HG02571 (cell line): ENCODE measurements around the gene NAV2.

ENCODE experiments used
- ATAC-seq: cut with Tn5 transposase; IDR thresholded peaks from one replicate; pipeline ENCODE4 v1.9.1; 2021; ENCODE audit warnings: mild to moderate bottlenecking, moderate library complexity; ENCODE audit not compliant: unreplicated experiment

The NAV2 gene

DNA sequence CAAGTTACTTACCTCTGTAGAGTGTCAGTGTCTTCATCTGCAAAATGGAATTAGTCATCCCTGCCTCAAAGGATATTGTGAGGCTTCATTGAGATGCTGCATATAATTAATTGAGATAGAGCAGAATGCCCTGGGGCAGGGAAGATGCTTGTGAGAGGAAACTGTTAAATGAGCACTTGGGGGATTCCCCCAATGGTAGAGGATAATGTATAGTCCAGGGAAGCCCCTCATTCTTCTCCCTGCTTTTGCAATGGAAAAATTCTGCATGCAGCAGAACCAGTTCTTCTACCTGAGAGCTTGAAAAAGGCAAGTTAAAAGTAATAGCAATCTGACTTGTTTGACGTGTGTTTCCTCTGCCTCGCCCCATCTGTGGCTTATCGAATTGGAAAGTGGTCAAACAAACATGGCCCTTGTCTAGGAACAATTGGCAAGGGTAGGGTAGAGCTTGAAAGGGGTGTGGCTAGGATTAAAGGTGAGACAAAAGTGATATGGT, 90.9 kb downstream of the NAV2 start:
- ATAC-seq = no peak

GRCh38 chr11:19805376-19805775, 92.7 kb downstream of the NAV2 start:
- no peak for ATAC-seq

GRCh38 chr11:19805827-19806226, 93.2 kb downstream of the NAV2 start:
- no peak for ATAC-seq

GRCh38 chr11:19806251-19806650, 93.6 kb downstream of the NAV2 start:
- no peak for ATAC-seq

DNA sequence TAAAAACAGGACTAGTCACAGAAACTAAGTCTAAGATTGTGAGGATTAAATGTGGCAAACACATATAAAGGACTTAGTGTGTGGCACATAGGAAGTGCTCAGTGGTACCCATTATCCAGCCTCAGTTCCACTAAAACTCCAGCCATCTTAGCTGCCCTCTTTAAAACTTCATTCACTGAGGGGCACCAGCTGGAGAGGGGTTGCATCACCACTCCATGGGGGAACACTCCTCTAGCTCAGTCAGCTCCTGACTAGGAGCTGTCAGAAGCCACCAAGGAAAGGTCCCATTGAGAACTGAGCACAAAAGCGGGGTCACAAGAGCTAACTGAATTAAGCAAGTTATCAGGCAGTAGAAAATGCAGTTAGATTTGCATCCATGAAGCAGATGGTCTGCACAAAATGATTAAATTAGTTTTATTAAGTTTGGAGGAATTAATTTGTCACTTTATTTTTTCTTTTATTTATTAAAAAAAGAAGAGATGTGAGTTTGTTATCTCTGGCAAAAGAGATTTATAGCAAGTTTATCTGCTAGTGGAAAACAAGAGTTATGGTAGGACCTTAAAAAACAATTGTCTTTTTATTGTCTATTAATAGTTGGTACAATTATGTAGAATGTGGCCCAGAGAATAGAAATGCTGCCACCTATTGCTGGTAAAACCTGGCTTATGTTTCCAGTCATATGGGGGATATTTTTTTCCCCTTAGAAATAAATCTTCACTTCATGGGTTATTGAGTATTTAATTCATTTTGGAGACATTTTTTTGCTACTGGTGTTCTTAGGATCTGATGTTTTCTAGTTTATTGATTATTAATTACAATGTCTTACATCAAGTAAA, 95.7 kb downstream of the NAV2 start:
- ATAC-seq = no peak

DNA sequence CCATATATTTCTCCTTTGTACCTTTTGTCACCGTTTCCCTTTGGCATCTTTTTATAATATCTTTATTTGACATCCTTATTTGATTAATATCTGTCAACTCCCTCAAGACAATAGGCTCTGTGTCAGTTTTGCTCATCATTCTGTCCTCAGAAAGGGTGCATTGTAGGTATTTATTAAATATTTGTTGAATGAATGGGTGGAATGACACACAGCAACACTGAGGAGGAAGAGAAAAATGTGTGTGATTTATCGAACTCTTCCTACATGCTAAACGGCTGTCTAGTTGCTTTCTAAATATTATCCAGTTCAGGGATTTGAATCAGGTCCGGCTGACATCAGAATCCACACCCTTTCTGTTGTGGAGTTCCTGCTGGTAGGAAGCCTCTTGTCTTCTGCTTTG, 98.2 kb downstream of the NAV2 start:
- ATAC-seq = no peak

DNA sequence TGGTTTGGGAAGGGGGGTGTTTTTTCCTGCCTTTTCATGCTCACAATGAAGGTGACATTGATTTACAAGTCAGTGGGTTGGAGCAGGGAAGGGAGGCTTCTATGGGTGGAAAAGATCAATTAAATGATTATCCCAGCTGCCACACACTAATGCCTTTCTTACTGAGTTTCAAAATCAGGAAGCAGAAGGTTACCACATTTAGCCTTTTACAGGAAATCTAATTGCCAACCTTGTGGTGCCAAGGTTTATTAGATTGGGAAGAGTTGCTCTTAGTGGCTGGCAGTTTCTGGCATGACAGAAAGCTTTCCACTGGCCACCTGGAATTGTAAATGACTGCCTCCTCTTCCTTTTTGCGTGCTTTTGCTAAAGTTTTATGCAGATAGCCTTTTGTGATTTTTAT, 98.7 kb downstream of the NAV2 start:
- no peak for ATAC-seq

- no peak for ATAC-seq
Measured at GRCh38 chr11:19812096-19812495, 99.5 kb downstream of the NAV2 start.

DNA sequence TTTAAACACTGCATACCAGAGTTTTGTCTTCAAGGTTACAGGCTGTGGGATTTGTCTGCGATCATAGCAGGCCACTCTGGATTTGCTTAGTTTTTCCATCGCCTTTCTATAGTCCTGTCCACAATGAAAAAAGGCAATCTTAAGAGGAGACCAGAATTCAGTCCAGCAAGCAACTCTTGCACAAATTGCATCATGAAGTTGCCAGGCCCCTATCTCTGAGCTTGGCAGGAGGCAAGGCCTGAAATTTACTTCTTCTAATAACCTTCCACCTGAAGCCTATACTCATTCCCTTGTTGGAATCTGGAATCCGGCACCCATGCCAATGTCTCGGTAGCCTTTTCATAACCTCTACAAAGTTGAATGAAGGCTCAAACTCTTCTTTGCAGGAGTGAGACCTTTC, 100.1 kb downstream of the NAV2 start:
- no peak for ATAC-seq

- no peak for ATAC-seq
Measured at GRCh38 chr11:19813158-19813879, 100.7 kb downstream of the NAV2 start.

GRCh38 chr11:19814421-19814820, 101.8 kb downstream of the NAV2 start:
- no peak for ATAC-seq

GRCh38 chr11:19816040-19816439, 103.4 kb downstream of the NAV2 start:
- ATAC-seq = no peak

DNA sequence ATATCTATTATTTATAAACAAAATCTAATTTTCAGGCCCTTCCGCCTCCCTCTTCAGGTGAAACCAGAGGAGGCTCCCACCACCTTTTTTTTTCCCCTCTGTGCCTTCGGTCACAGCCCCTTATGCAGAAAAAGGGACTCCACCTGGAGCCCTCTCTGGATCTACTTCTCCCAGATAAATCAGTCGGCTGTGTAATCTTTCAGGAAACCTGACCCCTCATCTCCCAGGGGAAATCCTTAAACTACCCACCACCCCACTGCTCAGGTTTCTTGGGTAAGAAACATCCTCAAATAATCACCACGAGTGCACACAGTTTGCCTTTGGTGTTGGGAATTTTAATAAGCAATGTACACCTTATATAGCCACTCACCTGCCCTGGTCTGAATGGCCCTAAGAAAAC, 104.2 kb downstream of the NAV2 start:
- ATAC-seq = no peak

DNA sequence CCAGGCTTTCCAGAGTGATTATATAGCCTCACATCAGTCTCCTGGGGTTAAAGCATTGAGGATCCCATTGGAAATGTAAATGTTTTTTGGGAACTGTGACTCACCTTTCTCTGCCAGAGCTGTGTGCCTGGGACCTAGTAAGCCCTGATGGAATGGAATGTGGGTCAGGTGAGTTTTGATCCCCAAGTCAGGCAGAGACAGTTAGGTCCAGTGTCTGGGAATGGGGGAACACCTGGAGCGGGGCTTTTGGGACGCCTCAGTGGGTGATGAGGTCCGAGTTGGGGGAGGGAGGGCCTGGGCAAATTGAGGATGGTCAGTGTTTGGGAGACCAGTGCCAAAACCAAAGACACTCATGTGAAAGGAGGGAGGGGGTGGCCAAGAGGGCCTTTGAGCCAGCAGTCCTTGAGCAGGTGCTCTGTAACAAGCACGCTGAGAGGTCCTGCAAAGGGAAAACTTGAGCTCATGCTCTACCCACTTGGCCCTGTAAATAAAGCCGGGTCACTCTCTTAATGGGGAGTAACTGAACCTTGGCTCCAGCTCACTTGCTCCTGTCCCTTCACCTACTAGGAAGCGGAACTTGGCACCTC, 104.7 kb downstream of the NAV2 start:
- ATAC-seq = no peak

DNA sequence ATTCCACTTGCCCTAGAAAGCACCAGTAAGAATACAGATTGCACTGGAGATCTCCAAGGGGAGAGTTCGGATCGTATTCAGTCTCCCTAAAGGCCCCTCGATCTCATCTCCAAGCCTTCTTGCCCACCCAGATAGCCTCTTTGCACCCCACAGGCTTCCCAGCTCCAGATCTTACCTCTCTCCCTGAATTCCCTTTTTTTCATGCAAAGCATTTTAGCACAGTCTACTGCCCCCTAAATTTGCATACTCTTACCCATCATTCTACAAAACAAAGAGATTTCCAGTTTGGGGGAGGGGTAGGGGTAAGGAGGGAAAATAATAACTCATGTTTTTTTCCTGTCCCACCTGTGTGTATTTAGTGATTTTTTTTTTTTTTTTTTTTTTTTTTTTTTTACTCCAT, 105.2 kb downstream of the NAV2 start:
- ATAC-seq = no peak

DNA sequence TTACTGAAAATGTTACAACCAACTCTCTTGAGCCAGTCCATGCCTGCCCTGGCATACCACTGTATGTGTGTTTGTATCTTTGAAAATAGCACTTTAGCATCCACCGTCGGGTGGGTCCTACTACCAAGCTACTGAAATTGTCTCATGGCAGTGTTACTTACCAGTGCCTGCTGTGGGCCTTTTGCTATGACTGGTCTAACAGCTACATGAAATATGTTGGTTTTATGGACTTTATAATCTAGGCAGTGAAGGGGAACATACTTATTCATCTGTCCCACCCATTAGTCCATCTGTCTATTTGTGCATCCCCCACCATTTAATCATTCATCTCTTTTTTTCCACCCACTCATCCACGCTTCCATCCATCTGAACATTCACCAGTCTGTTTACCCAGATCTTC, 106.0 kb downstream of the NAV2 start:
- ATAC-seq = no peak

GRCh38 chr11:19819148-19819547, 106.5 kb downstream of the NAV2 start:
- ATAC-seq = no peak

DNA sequence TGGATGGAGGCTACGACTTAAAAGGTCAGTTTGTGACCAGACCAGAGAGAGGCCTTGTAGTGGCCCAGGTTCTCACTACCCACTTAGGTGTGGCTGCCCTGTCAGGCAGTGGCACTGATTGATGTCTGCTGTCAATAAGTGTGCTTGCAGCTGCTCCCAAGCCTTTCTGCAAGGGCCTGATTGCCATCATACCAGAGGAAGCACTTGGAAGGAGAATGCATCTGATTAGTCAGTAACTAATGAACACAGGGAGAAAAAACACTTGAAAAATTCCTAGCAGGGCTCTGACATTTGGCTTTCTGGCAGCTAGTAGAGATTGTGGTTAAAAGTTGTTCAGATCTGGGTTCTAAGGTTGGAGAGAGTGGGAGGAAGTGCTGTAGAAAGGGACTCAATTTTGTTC, 107.5 kb downstream of the NAV2 start:
- no peak for ATAC-seq

DNA sequence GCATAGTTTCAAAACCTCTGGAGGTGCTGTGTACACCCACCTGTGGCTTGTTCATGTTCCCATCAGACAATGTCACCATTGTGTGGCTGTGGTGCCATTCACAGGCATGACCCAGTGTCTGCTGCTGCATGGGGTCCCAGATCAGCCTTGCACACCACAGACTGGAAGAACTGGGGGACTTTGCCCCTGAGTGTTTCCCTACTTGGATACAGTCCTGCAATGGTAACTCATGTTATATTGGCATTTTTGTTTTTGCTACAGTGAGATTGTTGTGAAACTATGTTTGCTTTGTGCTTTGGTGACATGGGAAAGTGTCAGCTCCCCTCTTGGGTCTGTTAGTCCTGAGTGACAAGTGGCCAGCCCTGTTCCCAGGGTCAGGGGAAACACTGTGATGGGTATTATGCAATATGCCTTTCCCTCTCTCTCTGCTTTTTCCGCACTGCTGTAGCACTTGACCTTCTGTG, 108.8 kb downstream of the NAV2 start:
- ATAC-seq = no peak

- no peak for ATAC-seq
Measured at GRCh38 chr11:19821993-19822392, 109.4 kb downstream of the NAV2 start.

GRCh38 chr11:19822531-19822930, 109.9 kb downstream of the NAV2 start:
- ATAC-seq = no peak

DNA sequence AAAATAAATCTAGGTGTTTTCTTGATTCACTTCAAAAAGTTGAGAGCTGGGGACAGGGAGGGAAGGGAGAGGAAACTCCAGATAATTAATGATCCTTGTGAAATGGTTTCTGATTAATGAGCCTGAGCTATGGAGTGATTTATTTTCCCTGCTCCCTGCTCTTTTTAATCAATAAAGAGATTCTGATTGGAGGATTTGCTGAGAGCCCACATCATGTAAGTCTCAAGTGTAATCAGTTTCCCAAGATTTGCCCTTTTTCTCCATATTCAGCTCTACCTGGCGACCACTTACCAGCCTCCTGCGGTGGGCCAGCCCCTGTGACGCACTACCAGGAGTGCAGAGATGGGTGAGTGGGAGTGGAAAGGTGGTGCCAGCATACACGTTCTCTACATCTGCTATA, 114.0 kb downstream of the NAV2 start:
- ATAC-seq = no peak
